Bronchial epithelial cell (primary cell): ENCODE measurements around the gene LTBP1. TPM values are rescaled to one million over a fixed set of nuclear protein-coding genes. Genes with fewer than 3 reads are reported as not detected.

Source experiments
- DNase-seq: peaks from one replicate; pipeline ENCODE4 v3.0.0-alpha.2; 2010; ENCODE audit warnings: low read depth
- FAIRE-seq: peaks from 2 replicates; lab custom pipeline; 2011; peaks lifted over from hg19 to GRCh38; lab: Jason Lieb, UNC
- H3K27me3 ChIP-seq: 2 replicates; pipeline ENCODE4 v1.5.1; 2011; ENCODE audit warnings: low read length; ENCODE audit not compliant: control insufficient read depth, insufficient read depth
- H3K36me3 ChIP-seq: 2 replicates; pipeline ENCODE4 v1.5.1; 2011; ENCODE audit warnings: low read length; ENCODE audit not compliant: control insufficient read depth, insufficient read depth
- H3K4me3 ChIP-seq: 2 replicates; pipeline ENCODE4 v1.5.1; 2011; ENCODE audit warnings: mild to moderate bottlenecking, low read depth, low read length, control low read depth
- total RNA-seq: library from RNA; depleted of rRNA; stranded (reverse); fragments of >200 nt; gene quantifications from 2 replicates; pipeline ENCODE4 v1.2.1, GENCODE V29; 2014
- TF ChIP-seq, protein P1 (sequence below): IDR thresholded peaks from 2 replicates; pipeline ENCODE4 v1.5.1; 2011; ENCODE audit warnings: mild to moderate bottlenecking, moderate library complexity, low read length, control low read depth, inconsistent platforms; ENCODE audit not compliant: insufficient read depth, severe bottlenecking

LTBP1 gene
- total RNA-seq, 1 donor from 2014 or later: 6.6 TPM

DNA sequence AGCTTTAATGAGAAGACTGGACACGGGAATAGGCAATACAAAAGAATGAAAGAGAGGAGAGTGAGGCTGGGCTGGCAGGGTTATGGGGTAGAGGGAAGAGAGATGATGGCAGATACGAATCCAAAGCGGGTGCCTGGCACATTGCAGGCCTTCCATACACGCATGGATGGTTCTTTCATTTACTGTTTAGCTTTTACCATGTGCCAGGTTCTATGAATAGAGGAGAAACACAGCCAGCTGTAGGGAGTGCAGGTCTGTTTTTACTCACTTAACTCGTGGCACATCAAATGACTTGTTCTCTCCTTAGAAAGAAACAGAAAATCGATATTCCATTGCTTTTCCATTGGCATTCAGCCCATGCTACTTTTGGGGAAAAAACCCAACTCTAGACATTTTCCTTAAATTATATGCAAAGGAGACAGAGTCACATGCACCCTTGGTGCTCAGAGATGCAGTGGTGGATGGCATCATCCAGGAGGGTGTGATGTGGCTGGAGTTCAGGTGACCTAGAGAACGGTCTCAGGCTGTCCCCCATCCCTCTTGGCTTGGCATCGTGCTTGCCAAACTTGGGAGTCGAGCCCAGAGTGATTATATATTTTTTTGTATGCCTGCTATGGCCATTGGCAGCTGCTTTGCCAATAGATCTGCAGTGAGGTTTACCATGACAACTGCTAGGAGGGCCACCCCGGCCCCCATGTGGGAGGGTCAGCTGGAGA is 6.2 kb downstream of the LTBP1 start:
- TF ChIP-seq, protein P1, sequence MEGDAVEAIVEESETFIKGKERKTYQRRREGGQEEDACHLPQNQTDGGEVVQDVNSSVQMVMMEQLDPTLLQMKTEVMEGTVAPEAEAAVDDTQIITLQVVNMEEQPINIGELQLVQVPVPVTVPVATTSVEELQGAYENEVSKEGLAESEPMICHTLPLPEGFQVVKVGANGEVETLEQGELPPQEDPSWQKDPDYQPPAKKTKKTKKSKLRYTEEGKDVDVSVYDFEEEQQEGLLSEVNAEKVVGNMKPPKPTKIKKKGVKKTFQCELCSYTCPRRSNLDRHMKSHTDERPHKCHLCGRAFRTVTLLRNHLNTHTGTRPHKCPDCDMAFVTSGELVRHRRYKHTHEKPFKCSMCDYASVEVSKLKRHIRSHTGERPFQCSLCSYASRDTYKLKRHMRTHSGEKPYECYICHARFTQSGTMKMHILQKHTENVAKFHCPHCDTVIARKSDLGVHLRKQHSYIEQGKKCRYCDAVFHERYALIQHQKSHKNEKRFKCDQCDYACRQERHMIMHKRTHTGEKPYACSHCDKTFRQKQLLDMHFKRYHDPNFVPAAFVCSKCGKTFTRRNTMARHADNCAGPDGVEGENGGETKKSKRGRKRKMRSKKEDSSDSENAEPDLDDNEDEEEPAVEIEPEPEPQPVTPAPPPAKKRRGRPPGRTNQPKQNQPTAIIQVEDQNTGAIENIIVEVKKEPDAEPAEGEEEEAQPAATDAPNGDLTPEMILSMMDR: no peak
- no peaks in the 10 kb centered on the region for H3K27me3 ChIP-seq
- FAIRE-seq: no peak

DNA sequence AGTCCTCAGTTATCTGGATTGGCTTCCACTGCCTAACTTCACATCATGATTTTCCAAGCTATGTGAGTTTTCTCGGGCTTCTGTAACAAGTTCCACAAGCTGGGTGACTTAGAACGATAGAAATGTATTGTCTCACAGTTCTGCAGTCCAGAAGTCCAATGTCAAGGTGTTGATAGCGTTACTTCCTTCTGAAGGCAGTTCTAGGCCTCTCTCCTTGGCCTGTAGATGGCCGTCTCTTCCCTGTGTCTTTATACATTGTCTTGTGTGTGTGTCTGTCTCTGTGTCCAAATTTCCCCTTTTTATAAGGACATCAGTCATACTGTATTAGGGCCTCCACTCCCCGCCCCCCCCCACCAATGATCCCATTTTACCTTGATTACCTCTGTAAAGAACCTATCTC is 7.5 kb downstream of the LTBP1 start:
- TF ChIP-seq, protein P1: no peak
- no peaks in the 10 kb centered on the region for H3K36me3 ChIP-seq
- FAIRE-seq (no peak), DNase-seq (no peak)
- no peak overlapping the region for H3K4me3 ChIP-seq
- no peaks in the 10 kb centered on the region for H3K27me3 ChIP-seq

More for the DNA sequence above, 6.2 kb downstream of the LTBP1 start:
- no peak overlapping the region for H3K4me3 ChIP-seq
- no peaks in the 10 kb centered on the region for H3K36me3 ChIP-seq
- no peak for DNase-seq

DNA sequence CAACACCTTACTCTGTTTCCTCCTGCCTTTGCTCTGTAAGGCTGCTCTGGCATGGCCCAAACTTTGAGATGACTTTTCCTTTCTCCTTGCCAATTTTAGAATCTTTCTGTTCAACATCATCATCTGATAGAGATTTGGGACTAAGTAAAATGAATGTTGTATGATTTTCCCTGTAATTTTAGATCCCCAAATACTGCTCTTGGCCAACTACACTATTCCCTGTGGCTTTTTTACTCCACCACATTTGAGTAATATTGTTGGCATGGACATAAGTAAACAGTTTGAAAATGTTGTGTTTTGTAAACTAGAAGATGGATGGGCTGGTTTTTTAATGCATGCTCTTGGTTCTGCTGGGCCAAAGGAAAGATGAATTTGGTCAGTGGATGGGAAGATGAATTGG is 12.1 kb downstream of the LTBP1 start:
- no peak for DNase-seq
- TF ChIP-seq, protein P1: no peak
- no peak overlapping the region for H3K4me3 ChIP-seq
- no peaks in the 10 kb centered on the region for H3K36me3 ChIP-seq
- no peak for FAIRE-seq
- no peaks in the 10 kb centered on the region for H3K27me3 ChIP-seq

DNA sequence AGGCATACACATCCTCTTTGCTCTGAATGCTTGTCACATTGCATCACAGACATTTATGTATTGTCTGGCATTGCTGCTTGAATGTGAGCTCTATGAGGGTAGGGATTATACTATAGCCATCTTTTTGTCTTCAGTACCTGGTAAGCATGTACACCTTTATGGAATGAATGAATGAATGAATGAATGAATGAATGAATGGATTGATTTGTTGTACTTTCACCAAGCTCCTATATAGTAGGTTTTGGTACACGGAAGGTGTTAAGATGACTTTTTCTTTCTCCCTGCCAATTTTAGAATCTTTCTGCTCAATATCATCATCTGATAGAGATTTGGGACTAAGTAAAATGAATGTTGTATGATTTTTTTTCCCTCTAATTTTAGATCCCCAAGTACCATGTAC is 13.5 kb downstream of the LTBP1 start:
- TF ChIP-seq, protein P1: no peak
- FAIRE-seq (no peak), DNase-seq (no peak)
- Histone ChIP-seq H3K27me3 (no peaks in the 10 kb centered on the region), H3K36me3 (no peaks in the 10 kb centered on the region), H3K4me3 (no peak overlapping the region)

DNA sequence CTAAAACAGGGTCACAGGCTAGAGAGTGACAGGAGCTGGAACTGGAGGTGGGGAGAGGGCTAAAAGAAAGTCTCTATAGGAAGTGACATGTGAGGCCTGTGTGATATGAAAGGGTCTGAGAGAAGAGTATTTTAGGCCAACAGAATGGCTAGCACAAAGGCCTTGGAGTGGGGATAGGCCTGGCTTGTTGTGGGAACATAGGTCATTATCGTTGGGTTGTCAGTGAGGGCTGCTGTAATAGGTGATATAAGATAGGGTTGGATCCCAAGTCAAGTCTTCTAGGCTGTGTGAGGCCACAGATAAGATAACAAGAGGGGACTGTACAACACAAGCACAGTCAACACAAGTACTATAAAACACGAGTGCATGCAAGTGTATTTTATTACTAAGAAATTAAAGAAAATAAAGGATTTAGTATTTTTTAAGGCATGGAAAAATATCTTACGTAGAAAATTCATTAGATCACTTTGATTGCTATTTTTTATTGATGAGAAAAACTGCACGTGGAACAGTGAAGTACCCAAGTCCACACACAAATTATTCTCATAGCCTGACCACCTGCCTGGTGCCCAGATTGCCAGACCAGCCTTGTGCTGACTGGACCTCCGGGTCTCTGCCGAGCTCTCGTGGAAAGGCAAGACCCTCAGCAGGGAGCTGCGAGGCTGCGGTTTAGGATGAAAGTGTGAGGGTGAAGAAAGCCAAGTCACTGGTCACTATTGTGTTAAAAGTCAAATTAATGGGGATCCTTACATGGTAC is 14.1 kb downstream of the LTBP1 start:
- Histone ChIP-seq H3K27me3 (no peaks in the 10 kb centered on the region), H3K4me3 (no peak overlapping the region), H3K36me3 (no peaks in the 10 kb centered on the region)
- TF ChIP-seq, protein P1: no peak
- DNase-seq: no peak
- no peak for FAIRE-seq
